ENCODE measurements around the gene HECW1.
A peak's percentile ranks its signal among the peaks of the same experiment; 100 is the strongest.

DNA sequence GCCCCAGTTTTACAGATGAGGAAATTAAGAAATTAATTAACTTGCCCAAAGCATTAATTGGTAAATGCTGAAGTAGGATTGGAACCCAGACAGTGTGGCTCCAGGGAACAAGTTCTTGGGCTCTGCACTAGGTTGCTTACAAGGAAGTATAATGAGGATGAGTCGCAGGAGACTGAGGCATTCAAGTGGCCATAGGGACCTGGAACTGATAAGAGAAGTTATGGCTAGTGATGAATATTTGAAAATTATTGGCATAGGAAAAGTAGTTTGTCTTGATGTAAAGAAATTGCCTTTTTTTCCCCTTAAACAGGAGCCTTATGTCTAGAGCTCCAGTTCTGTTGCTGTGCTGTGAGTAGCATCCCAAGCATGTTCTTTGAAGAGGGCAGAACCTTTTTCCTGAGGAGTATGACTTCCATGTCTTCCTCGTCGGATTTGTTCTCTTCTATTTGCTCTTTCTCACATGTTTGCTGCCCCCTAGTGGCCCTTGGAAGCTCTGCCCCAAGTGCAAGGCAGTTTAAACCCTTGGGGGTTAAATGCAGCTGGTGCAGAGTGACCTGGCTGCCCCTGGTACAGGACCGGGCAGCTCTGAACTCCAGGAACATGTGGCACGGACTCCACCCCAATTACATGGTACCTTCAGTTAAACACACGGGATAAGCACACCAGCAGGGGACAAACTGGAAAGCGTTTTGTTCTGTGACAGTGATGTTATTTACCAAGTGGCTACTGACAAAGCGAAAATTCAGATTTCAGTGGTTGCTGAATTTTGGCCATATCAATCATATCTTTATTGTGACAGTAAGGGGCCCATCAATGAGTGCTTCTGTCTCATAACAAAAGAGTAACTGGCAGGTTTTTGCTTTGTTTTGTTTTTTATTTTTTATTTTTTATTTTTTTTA lies 148.8 kb downstream of the HECW1 start:
- TF ChIP-seq CHD2 (IDR thresholded peaks at IDR 0.05; ENCODE audit: low read length) (no peak), BACH1 (IDR thresholded peaks at IDR 0.05; ENCODE audit: low read length) (no peak), FOSL1 (IDR thresholded peaks at IDR 0.05; ENCODE audit: insufficient read depth, low read depth, low read length) (no peak), JUN (IDR thresholded peaks at IDR 0.05; ENCODE audit: low read depth, low read length) (no peak), CREB1 (IDR thresholded peaks at IDR 0.05) (0 out of 2 replicates have a peak, but pooled peaks have one; percentile 18), CEBPB (IDR thresholded peaks at IDR 0.05; ENCODE audit: low read depth, low read length) (no peak), TAF7 (optimal IDR thresholded peaks at IDR 0.05; ENCODE audit: borderline replicate concordance, low read depth, low read length) (no peak), POLR2A (IDR thresholded peaks at IDR 0.05; ENCODE audit: control extremely low read depth in 1 of 2, low read depth in 2 of 2, low read length in 2 of 2) (no peak), TAF1 (IDR thresholded peaks at IDR 0.05; ENCODE audit: low read depth, low read length) (no peak), EGR1 (IDR thresholded peaks at IDR 0.05; ENCODE audit: borderline replicate concordance, low read depth, low read length) (no peak), SP1 (IDR thresholded peaks at IDR 0.05; ENCODE audit: low read depth, low read length) (no peak)
- TF ChIP-seq, protein P1, sequence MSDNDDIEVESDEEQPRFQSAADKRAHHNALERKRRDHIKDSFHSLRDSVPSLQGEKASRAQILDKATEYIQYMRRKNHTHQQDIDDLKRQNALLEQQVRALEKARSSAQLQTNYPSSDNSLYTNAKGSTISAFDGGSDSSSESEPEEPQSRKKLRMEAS (IDR thresholded peaks at IDR 0.05) = peak; percentile 20; the same call in 1 of the 2 replicates
- TF ChIP-seq, protein P2, sequence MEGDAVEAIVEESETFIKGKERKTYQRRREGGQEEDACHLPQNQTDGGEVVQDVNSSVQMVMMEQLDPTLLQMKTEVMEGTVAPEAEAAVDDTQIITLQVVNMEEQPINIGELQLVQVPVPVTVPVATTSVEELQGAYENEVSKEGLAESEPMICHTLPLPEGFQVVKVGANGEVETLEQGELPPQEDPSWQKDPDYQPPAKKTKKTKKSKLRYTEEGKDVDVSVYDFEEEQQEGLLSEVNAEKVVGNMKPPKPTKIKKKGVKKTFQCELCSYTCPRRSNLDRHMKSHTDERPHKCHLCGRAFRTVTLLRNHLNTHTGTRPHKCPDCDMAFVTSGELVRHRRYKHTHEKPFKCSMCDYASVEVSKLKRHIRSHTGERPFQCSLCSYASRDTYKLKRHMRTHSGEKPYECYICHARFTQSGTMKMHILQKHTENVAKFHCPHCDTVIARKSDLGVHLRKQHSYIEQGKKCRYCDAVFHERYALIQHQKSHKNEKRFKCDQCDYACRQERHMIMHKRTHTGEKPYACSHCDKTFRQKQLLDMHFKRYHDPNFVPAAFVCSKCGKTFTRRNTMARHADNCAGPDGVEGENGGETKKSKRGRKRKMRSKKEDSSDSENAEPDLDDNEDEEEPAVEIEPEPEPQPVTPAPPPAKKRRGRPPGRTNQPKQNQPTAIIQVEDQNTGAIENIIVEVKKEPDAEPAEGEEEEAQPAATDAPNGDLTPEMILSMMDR (IDR thresholded peaks at IDR 0.05; ENCODE audit: control extremely low read depth in 1 of 3, insufficient read depth in 1 of 3, low read depth in 1 of 3, low read length in 3 of 3) = peak; percentile 70 to 96 (median 88)

Data from H1 (cell line).